Endometrial microvascular endothelial cells (primary cell): ENCODE data around the gene MME. TPM values are rescaled to one million over a fixed set of nuclear protein-coding genes. Genes with fewer than 3 reads are reported as not detected.

ENCODE experiments used
- in situ Hi-C: cut with HindIII; loops from 2 replicates; pipeline ENCODE4 v1.10.0; 2017; ENCODE audit warnings: low sequenced_read_pairs, low pct_unique_long_range_greater_than_20kb; ENCODE audit errors: inconsistent ontology term
- total RNA-seq: library from RNA; depleted of rRNA; stranded (reverse); fragments of >200 nt; gene quantifications from one replicate; pipeline ENCODE4 v1.2.3, GENCODE V29; 2015; ENCODE audit errors: inconsistent ontology term

The MME gene
- total RNA-seq: 13.3 TPM

- in situ Hi-C loops: no loop called here
These were observed at the start of gene MME for GRCh38 chr3:155079746-155080487. MME (plus strand) TSS chr3:155080319; CDS start chr3:155084168, 3,849 bp downstream.

GRCh38 chr3:155031186-155031585 lies 48.9 kb upstream of the MME start:
- in situ Hi-C loops: no loop called here

- in situ Hi-C loops: no loop called here
These were observed 47.2 kb upstream of the MME start for GRCh38 chr3:155032918-155033317.

- in situ Hi-C loops: no loop called here
These were observed 45.3 kb upstream of the MME start for GRCh38 chr3:155034786-155035185.

GRCh38 chr3:155035553-155035952 lies 44.6 kb upstream of the MME start:
- in situ Hi-C loops: no loop called here

GRCh38 chr3:155037508-155038202 lies 42.5 kb upstream of the MME start:
- in situ Hi-C loops: no loop called here

- in situ Hi-C loops: no loop called here
These were observed 41.9 kb upstream of the MME start for GRCh38 chr3:155038203-155038554.

GRCh38 chr3:155046935-155047334 lies 33.2 kb upstream of the MME start:
- in situ Hi-C loops: no loop called here

- in situ Hi-C loops: no loop called here
These were observed 32.4 kb upstream of the MME start for GRCh38 chr3:155047672-155048071.

- in situ Hi-C loops: no loop called here
These were observed 30.2 kb upstream of the MME start for GRCh38 chr3:155049959-155050358.

- in situ Hi-C loops: no loop called here
These were observed 27.6 kb upstream of the MME start for GRCh38 chr3:155052470-155052869.

GRCh38 chr3:155053756-155054155 lies 26.4 kb upstream of the MME start:
- in situ Hi-C loops: no loop called here

GRCh38 chr3:155064920-155065319 lies 15.2 kb upstream of the MME start:
- in situ Hi-C loops: no loop called here

GRCh38 chr3:155065537-155065936 lies 14.6 kb upstream of the MME start:
- in situ Hi-C loops: no loop called here

GRCh38 chr3:155069729-155070128 lies 10.4 kb upstream of the MME start:
- in situ Hi-C loops: no loop called here

GRCh38 chr3:155070316-155070715 lies 9.8 kb upstream of the MME start:
- in situ Hi-C loops: no loop called here

GRCh38 chr3:155070932-155071387 lies 9.2 kb upstream of the MME start:
- in situ Hi-C loops: no loop called here

GRCh38 chr3:155075200-155075599 lies 4.9 kb upstream of the MME start:
- in situ Hi-C loops: no loop called here

GRCh38 chr3:155076888-155077287 lies 3.2 kb upstream of the MME start:
- in situ Hi-C loops: no loop called here

GRCh38 chr3:155078711-155079467 lies 1.2 kb upstream of the MME start:
- in situ Hi-C loops: no loop called here
